Endothelial cell of umbilical vein (primary cell): ENCODE results near the gene SRSF6. TPM values are rescaled to one million over a fixed set of nuclear protein-coding genes. Genes with fewer than 3 reads are reported as not detected.

Experiments used
- BruUV-seq: library from RNA; stranded (reverse); fragments of 400-500 nt; replicated peaks from 2 replicates; lab custom pipeline; 2021; lab: Mats Ljungman, UMichigan
- CTCF ChIA-PET: fragments of 300-600, 350-600 bp; sonication (Branson Sonifier 250); formaldehyde crosslinking; loops from one replicate; lab custom pipeline; 2021; ENCODE audit warnings: antibody characterized with exemption, inconsistent platforms; lab: Charles Lee
- POLR2A ChIA-PET: fragments of 300-600, 350-600 bp; sonication (Branson Sonifier 250); formaldehyde crosslinking; loops from one replicate; lab custom pipeline; 2021; ENCODE audit warnings: antibody characterized with exemption, inconsistent platforms; lab: Charles Lee
- DNase-seq: peaks from one replicate; pipeline ENCODE4 v3.0.0-alpha.2; 2011; ENCODE audit warnings: low read depth, low spot score
- FAIRE-seq: peaks from 2 replicates; lab custom pipeline; 2011; peaks lifted over from hg19 to GRCh38; lab: Jason Lieb, UNC
- H2AFZ ChIP-seq: 2 replicates; pipeline ENCODE4 v1.6.0; 2012; ENCODE audit warnings: low read depth, low read length, control low read depth, inconsistent platforms
- H3K27ac ChIP-seq: 2 replicates; pipeline ENCODE4 v1.5.1; 2011; ENCODE audit warnings: low read depth, mild to moderate bottlenecking, control low read depth, low read length, moderate library complexity; ENCODE audit not compliant: insufficient read depth
- H3K27me3 ChIP-seq, 2 experiments: 2 replicates each; pipeline versions ENCODE4 v1.6.0 to v1.6.1; 2011; ENCODE audit warnings: low read length in 2 of 2, mixed read lengths in 1 of 2; ENCODE audit not compliant: control insufficient read depth in 2 of 2, insufficient read depth in 2 of 2
- H3K36me3 ChIP-seq, 2 experiments: 2 replicates in 1 of 2; 3 replicates in 1 of 2; pipeline ENCODE4 v1.5.1; 2011; ENCODE audit warnings: low read length in 2 of 2, mild to moderate bottlenecking in 1 of 2, moderate library complexity in 1 of 2; ENCODE audit not compliant: control insufficient read depth in 2 of 2, insufficient read depth in 2 of 2; ENCODE audit errors: extremely low read depth in 1 of 2
- H3K4me1 ChIP-seq: 3 replicates; pipeline ENCODE4 v1.5.1; 2011; ENCODE audit warnings: mild to moderate bottlenecking, low read length; ENCODE audit not compliant: control insufficient read depth, insufficient read depth; ENCODE audit errors: extremely low read depth
- H3K4me2 ChIP-seq: 2 replicates; pipeline ENCODE4 v1.6.1; 2011; ENCODE audit warnings: low read length, control low read depth, mixed read lengths; ENCODE audit not compliant: insufficient read depth
- H3K4me3 ChIP-seq, 3 experiments: fragments of 200-600 bp in 1 of 3; sonication (generic), shearing (Covaris generic) in 1 of 3; replicated peaks in 1 of 3; 2 replicates each; pipeline ENCODE4 v1.5.1; 2011 to 2016; ENCODE audit warnings: control low read depth in 3 of 3, low read length in 3 of 3, mild to moderate bottlenecking in 2 of 3, inconsistent platforms in 1 of 3, low read depth in 1 of 3, moderate library complexity in 1 of 3; ENCODE audit not compliant: insufficient read depth in 1 of 3
- H3K79me2 ChIP-seq: 2 replicates; pipeline ENCODE4 v1.6.0; 2012; ENCODE audit warnings: low read length, inconsistent platforms; ENCODE audit not compliant: control insufficient read depth, insufficient read depth
- H3K9ac ChIP-seq: replicated peaks from 2 replicates; pipeline ENCODE3; 2011; ENCODE audit warnings: low read length, control low read depth; ENCODE audit not compliant: insufficient read depth; ENCODE audit errors: extremely low read depth
- H3K9me1 ChIP-seq: replicated peaks from 3 replicates; pipeline ENCODE4 v1.6.0; 2011; ENCODE audit warnings: mild to moderate bottlenecking, low read length; ENCODE audit not compliant: control insufficient read depth, insufficient read depth; ENCODE audit errors: extremely low read depth
- H3K9me3 ChIP-seq: replicated peaks from 2 replicates; pipeline ENCODE4 v1.5.1; 2012; ENCODE audit warnings: low read length, inconsistent platforms; ENCODE audit not compliant: control insufficient read depth, insufficient read depth
- H4K20me1 ChIP-seq: replicated peaks from 2 replicates; pipeline ENCODE3; 2011; ENCODE audit warnings: mild to moderate bottlenecking, low read length; ENCODE audit not compliant: control insufficient read depth, insufficient read depth; ENCODE audit errors: extremely low read depth
- CTCF ChIP-seq, 2 donors: IDR thresholded peaks; 1 replicate in 1 of 2; 2 replicates in 1 of 2; pipeline ENCODE4 v1.5.1; 2011; ENCODE audit warnings: low read length in 2 of 2, mild to moderate bottlenecking in 2 of 2, moderate library complexity in 2 of 2, control low read depth in 1 of 2, inconsistent platforms in 1 of 2, low read depth in 1 of 2; ENCODE audit not compliant: insufficient read depth in 1 of 2; ENCODE audit errors: extremely low read depth in 1 of 2
- EZH2 ChIP-seq: IDR thresholded peaks from 2 replicates; pipeline ENCODE4 v1.6.1; 2012; ENCODE audit warnings: borderline replicate concordance, low read depth, mild to moderate bottlenecking, moderate library complexity, low read length, inconsistent platforms; ENCODE audit not compliant: severe bottlenecking
- FOS ChIP-seq: IDR thresholded peaks from 2 replicates; pipeline ENCODE4 v1.6.1; 2011; ENCODE audit warnings: mild to moderate bottlenecking, low read length, moderate library complexity, borderline replicate concordance; ENCODE audit not compliant: insufficient read depth
- GATA2 ChIP-seq: IDR thresholded peaks from 2 replicates; pipeline ENCODE4 v1.7.0; 2011; ENCODE audit warnings: low read depth, mild to moderate bottlenecking, moderate library complexity, mixed read lengths, low read length; ENCODE audit not compliant: insufficient read length, insufficient read depth
- JUN ChIP-seq: IDR thresholded peaks from 2 replicates; pipeline ENCODE4 v1.6.1; 2011; ENCODE audit warnings: borderline replicate concordance, low read depth; ENCODE audit not compliant: insufficient read length, insufficient read depth
- MAX ChIP-seq: IDR thresholded peaks from 2 replicates; pipeline ENCODE4 v1.6.1; 2011; ENCODE audit not compliant: insufficient read depth, insufficient read length
- MYC ChIP-seq: IDR thresholded peaks from one replicate; pipeline ENCODE4 v1.6.1; 2011; ENCODE audit warnings: mild to moderate bottlenecking, low read depth, low read length
- POLR2A ChIP-seq: IDR thresholded peaks from 2 replicates; pipeline ENCODE4 v1.6.1; 2012; ENCODE audit warnings: low read depth, mild to moderate bottlenecking, control low read depth, low read length
- POLR2AphosphoS5 ChIP-seq: IDR thresholded peaks from 2 replicates; pipeline ENCODE4 v1.6.1; 2012; ENCODE audit warnings: low read depth, mild to moderate bottlenecking, control low read depth, low read length, moderate library complexity; ENCODE audit not compliant: insufficient read depth
- dilution Hi-C: fragments of 300-500 bp; cut with MboI; formaldehyde crosslinking; loops from one replicate; pipeline ENCODE4 v1.15.0; 2019; ENCODE audit warnings: low sequenced_read_pairs; ENCODE audit not compliant: extremely low pct_ligation_motif_present
- intact Hi-C: fragments of 100-400 bp; cut with micrococcal nuclease; formaldehyde crosslinking; loops from one replicate; pipeline ENCODE4 v1.10.0; 2022
- polyA plus RNA-seq, 4 experiments: library from polyadenylated mRNA; depleted of rRNA in 3 of 4; stranded (reverse) in 3 of 4; unstranded in 1 of 4; fragments of >200 nt; gene quantifications; 2 replicates each; pipeline versions ENCODE4 v1.2.1 to v1.2.3, GENCODE V29; 2011 to 2012; ENCODE audit warnings: missing spikeins in 1 of 4
- total RNA-seq: library from RNA; stranded (reverse); gene quantifications from 2 replicates; pipeline ENCODE4 v1.2.3, GENCODE V29; 2021

Gene SRSF6
- total and polyA plus RNA-seq, 2 donors (not counting 3 experiments of a cell fraction or from before 2014, with no cell fraction given) = 61.9 to 157 TPM

- Histone ChIP-seq H3K9me3 (no peaks in the 10 kb centered on the region), H3K27me3 (peaks cover 19 to 60% of the 10 kb centered on the region in 2 experiments), H4K20me1 (no peaks in the 10 kb centered on the region), H3K9me1 (no peaks in the 10 kb centered on the region), H2AFZ (no peak overlapping the region), H3K4me1 (no peaks in the 10 kb centered on the region), H3K27ac (no peak overlapping the region), H3K79me2 (no peaks in the 10 kb centered on the region), H3K4me3 (no peak overlapping the region), H3K4me2 (no peak overlapping the region), H3K36me3 (no peaks in the 10 kb centered on the region), H3K9ac (no peak overlapping the region)
- DNase-seq (no peak), FAIRE-seq (no peak)
- intact Hi-C loops = no loop called here
- no TSS peak for BruUV-seq
- ChIA-PET CTCF (interaction anchor here (0.5 to 1.8 kb wide), 3 partner anchors 9 to 1906 kb away, joined by 3 to 6 read pairs (median 3); no protein-coding TSS in a partner anchor), POLR2A (no interaction called here)
- TF ChIP-seq GATA2 = no peak
- dilution Hi-C loops = no loop called here
These were observed 19.5 kb downstream of the SRSF6 start for GRCh38 chr20:43477193-43477592.

GRCh38 chr20:43477619-43478018 is 19.9 kb downstream of the SRSF6 start:
- no peak overlapping the region for H3K9ac ChIP-seq
- peaks cover 19 to 60% of the 10 kb centered on the region in 2 experiments for H3K27me3 ChIP-seq
- no peaks in the 10 kb centered on the region for H3K9me3 ChIP-seq
- ChIA-PET CTCF (interaction anchor here (0.5 to 1.8 kb wide), 3 partner anchors 8 to 1906 kb away, joined by 3 to 6 read pairs (median 3); no protein-coding TSS in a partner anchor), POLR2A (no interaction called here)
- no peak overlapping the region for H3K27ac ChIP-seq
- no peaks in the 10 kb centered on the region for H3K9me1 ChIP-seq
- no peak for TF ChIP-seq JUN
- no peak for TF ChIP-seq GATA2
- no peak for TF ChIP-seq FOS
- no peak for TF ChIP-seq MYC
- TF ChIP-seq EZH2 = no peak
- no peak for TF ChIP-seq POLR2AphosphoS5
- no peak for TF ChIP-seq POLR2A
- no peak for TF ChIP-seq MAX
- no peak for TF ChIP-seq CTCF (IDR thresholded peaks at IDR 0.05; ENCODE audit: extremely low read depth in 1 of 2, insufficient read depth in 1 of 2, low read depth in 1 of 2, low read length in 2 of 2)
- no TSS peak for BruUV-seq
- H2AFZ ChIP-seq = no peak overlapping the region
- intact Hi-C loops (no loop called here), dilution Hi-C loops (no loop called here)
- no peaks in the 10 kb centered on the region for H3K79me2 ChIP-seq
- H3K4me3 ChIP-seq = no peak overlapping the region
- FAIRE-seq = no peak
- no peak overlapping the region for H3K4me2 ChIP-seq
- H4K20me1 ChIP-seq = no peaks in the 10 kb centered on the region
- no peak for DNase-seq
- no peaks in the 10 kb centered on the region for H3K36me3 ChIP-seq
- H3K4me1 ChIP-seq = no peaks in the 10 kb centered on the region
